ENCODE measurements around the gene ROR2.

The ROR2 gene

GRCh38 chr9:91864380-91864779, 85.6 kb downstream of the ROR2 start:
- Histone ChIP-seq H3F3A (ENCODE audit: low read depth) (no peaks in the 10 kb centered on the region), H3K79me2 (ENCODE audit: insufficient read depth, low read length) (no peaks in the 10 kb centered on the region), H3K36me3 (ENCODE audit: insufficient read depth, low read length) (no peaks in the 10 kb centered on the region), H3K4me1 (ENCODE audit: insufficient read depth, low read length, poor library complexity, severe bottlenecking) (no peaks in the 10 kb centered on the region), H3K9ac (ENCODE audit: low read depth, low read length, poor library complexity, severe bottlenecking) (no peak overlapping the region), H3K4me3 (ENCODE audit: low read length, poor library complexity, severe bottlenecking) (no peak overlapping the region), H3K27me3 (ENCODE audit: insufficient read depth, low read length, poor library complexity, severe bottlenecking) (no peaks in the 10 kb centered on the region), H3K9me3 (ENCODE audit: insufficient read depth, low read depth, low read length) (no peaks in the 10 kb centered on the region), H3K4me2 (ENCODE audit: low read depth, low read length, poor library complexity, severe bottlenecking) (no peak overlapping the region), H2AFZ (ENCODE audit: low read length) (no peak overlapping the region), H4K20me1 (ENCODE audit: insufficient read depth, low read length, poor library complexity, severe bottlenecking) (no peaks in the 10 kb centered on the region), H3K9me2 (replicated peaks; ENCODE audit: low read depth, low read length) (no peaks in the 10 kb centered on the region)
- no peak for TF ChIP-seq EZH2phosphoT487 (IDR thresholded peaks at IDR 0.05; ENCODE audit: borderline replicate concordance)
- no peak for TF ChIP-seq CTCF (conservative IDR thresholded peaks at IDR 0.05; ENCODE audit: low read length)

- TF ChIP-seq EZH2phosphoT487 (IDR thresholded peaks at IDR 0.05; ENCODE audit: borderline replicate concordance) (no peak), CTCF (conservative IDR thresholded peaks at IDR 0.05; ENCODE audit: low read length) (no peak)
- Histone ChIP-seq H3K9ac (ENCODE audit: low read depth, low read length, poor library complexity, severe bottlenecking) (no peak overlapping the region), H3K27me3 (ENCODE audit: insufficient read depth, low read length, poor library complexity, severe bottlenecking) (no peaks in the 10 kb centered on the region)
Observed at GRCh38 chr9:91863469-91863868, 86.6 kb downstream of the ROR2 start.

GRCh38 chr9:91858213-91859030, 91.6 kb downstream of the ROR2 start:
- TF ChIP-seq EZH2phosphoT487 (IDR thresholded peaks at IDR 0.05; ENCODE audit: borderline replicate concordance) (no peak), CTCF (conservative IDR thresholded peaks at IDR 0.05; ENCODE audit: low read length) (no peak)
- Histone ChIP-seq H2AFZ (ENCODE audit: low read length) (no peak overlapping the region), H3F3A (ENCODE audit: low read depth) (no peaks in the 10 kb centered on the region), H3K9me2 (replicated peaks; ENCODE audit: low read depth, low read length) (no peaks in the 10 kb centered on the region), H3K36me3 (ENCODE audit: insufficient read depth, low read length) (no peaks in the 10 kb centered on the region), H3K4me1 (ENCODE audit: insufficient read depth, low read length, poor library complexity, severe bottlenecking) (no peaks in the 10 kb centered on the region), H3K27me3 (ENCODE audit: insufficient read depth, low read length, poor library complexity, severe bottlenecking) (no peaks in the 10 kb centered on the region), H3K4me3 (ENCODE audit: low read length, poor library complexity, severe bottlenecking) (no peak overlapping the region), H3K9ac (ENCODE audit: low read depth, low read length, poor library complexity, severe bottlenecking) (no peak overlapping the region), H3K4me2 (ENCODE audit: low read depth, low read length, poor library complexity, severe bottlenecking) (no peak overlapping the region), H4K20me1 (ENCODE audit: insufficient read depth, low read length, poor library complexity, severe bottlenecking) (no peaks in the 10 kb centered on the region), H3K79me2 (ENCODE audit: insufficient read depth, low read length) (no peaks in the 10 kb centered on the region), H3K9me3 (ENCODE audit: insufficient read depth, low read depth, low read length) (no peaks in the 10 kb centered on the region)

More at GRCh38 chr9:91863469-91863868, 86.6 kb downstream of the ROR2 start:
- Histone ChIP-seq H3K4me2 (ENCODE audit: low read depth, low read length, poor library complexity, severe bottlenecking) (no peak overlapping the region), H3K4me1 (ENCODE audit: insufficient read depth, low read length, poor library complexity, severe bottlenecking) (no peaks in the 10 kb centered on the region), H3K9me3 (ENCODE audit: insufficient read depth, low read depth, low read length) (no peaks in the 10 kb centered on the region), H3K4me3 (ENCODE audit: low read length, poor library complexity, severe bottlenecking) (no peak overlapping the region), H3F3A (ENCODE audit: low read depth) (no peaks in the 10 kb centered on the region), H3K36me3 (ENCODE audit: insufficient read depth, low read length) (no peaks in the 10 kb centered on the region), H2AFZ (ENCODE audit: low read length) (no peak overlapping the region), H4K20me1 (ENCODE audit: insufficient read depth, low read length, poor library complexity, severe bottlenecking) (no peaks in the 10 kb centered on the region), H3K9me2 (replicated peaks; ENCODE audit: low read depth, low read length) (no peaks in the 10 kb centered on the region), H3K79me2 (ENCODE audit: insufficient read depth, low read length) (no peaks in the 10 kb centered on the region)
